Measurements from ENCODE around the gene APBA2.

- TF ChIP-seq POLR2A (IDR thresholded peaks at IDR 0.05; ENCODE audit: low read length) (no peak), GATA1 (IDR thresholded peaks at IDR 0.05; ENCODE audit: low read depth, low read length) (no peak)
Measured at GRCh38 chr15:29090617-29091466, 205.1 kb downstream of the APBA2 start.
